ENCODE data around the gene UBA6. TPM values are rescaled to one million over a fixed set of nuclear protein-coding genes. Genes with fewer than 3 reads are reported as not detected.

Gene UBA6
- total and polyA plus RNA-seq, 2 donors (not counting 1 experiment from before 2014, with no cell fraction given), result 90.0 to 92.8 TPM

DNA sequence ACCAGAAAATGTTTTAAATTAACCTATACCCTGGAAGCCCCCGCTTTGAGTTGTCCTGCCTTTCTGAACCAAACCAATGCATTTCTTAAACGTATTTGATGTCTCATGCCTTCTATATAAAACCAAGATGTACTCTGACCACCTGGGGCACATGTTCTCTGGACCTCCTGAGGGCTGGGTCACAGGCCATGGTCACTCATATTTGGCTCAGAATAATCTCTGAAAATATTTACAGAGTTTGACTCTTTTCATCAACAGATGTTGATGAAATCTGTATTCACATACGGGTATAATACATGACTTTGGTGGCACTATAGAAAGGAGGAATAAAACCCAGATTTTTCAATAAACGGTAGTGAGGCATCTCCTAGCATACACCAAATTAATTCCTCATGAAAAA, 86.8 kb downstream of the UBA6 start:
- Histone ChIP-seq H3K4me2 (ENCODE audit: extremely low read depth, insufficient read depth, low read length) (no peak overlapping the region), H3K9ac (ENCODE audit: insufficient read depth, low read length) (no peak overlapping the region), H3K36me3 (ENCODE audit: control insufficient read depth, insufficient read depth, low read length) (peaks cover 3% of the 10 kb centered on the region), H3K27me3 (ENCODE audit: control insufficient read depth, insufficient read depth, low read length) (no peaks in the 10 kb centered on the region), H3K79me2 (ENCODE audit: control insufficient read depth, insufficient read depth, low read length) (no peaks in the 10 kb centered on the region), H3K4me3 (replicated peaks in 1 of 4; ENCODE audit: control extremely low read depth in 1 of 4, insufficient read depth in 1 of 4, low read depth in 3 of 4, low read length in 4 of 4) (no peak overlapping the region), H2AFZ (ENCODE audit: low read length) (no peak overlapping the region), H3K27ac (ENCODE audit: insufficient read depth, low read length) (no peak overlapping the region), H3K4me1 (ENCODE audit: control insufficient read depth, extremely low read depth, insufficient read depth, low read length) (no peaks in the 10 kb centered on the region), H4K20me1 (ENCODE audit: control insufficient read depth, extremely low read depth, insufficient read depth, low read length) (no peaks in the 10 kb centered on the region), H3K9me3 (ENCODE audit: control insufficient read depth, insufficient read depth, low read depth, low read length) (no peaks in the 10 kb centered on the region)
- DNase-seq (ENCODE audit: low read depth in 2 of 2), result no peak
- TF ChIP-seq EZH2 (IDR thresholded peaks at IDR 0.05; ENCODE audit: low read length, missing control alignments), result no peak
- TF ChIP-seq, protein P1, sequence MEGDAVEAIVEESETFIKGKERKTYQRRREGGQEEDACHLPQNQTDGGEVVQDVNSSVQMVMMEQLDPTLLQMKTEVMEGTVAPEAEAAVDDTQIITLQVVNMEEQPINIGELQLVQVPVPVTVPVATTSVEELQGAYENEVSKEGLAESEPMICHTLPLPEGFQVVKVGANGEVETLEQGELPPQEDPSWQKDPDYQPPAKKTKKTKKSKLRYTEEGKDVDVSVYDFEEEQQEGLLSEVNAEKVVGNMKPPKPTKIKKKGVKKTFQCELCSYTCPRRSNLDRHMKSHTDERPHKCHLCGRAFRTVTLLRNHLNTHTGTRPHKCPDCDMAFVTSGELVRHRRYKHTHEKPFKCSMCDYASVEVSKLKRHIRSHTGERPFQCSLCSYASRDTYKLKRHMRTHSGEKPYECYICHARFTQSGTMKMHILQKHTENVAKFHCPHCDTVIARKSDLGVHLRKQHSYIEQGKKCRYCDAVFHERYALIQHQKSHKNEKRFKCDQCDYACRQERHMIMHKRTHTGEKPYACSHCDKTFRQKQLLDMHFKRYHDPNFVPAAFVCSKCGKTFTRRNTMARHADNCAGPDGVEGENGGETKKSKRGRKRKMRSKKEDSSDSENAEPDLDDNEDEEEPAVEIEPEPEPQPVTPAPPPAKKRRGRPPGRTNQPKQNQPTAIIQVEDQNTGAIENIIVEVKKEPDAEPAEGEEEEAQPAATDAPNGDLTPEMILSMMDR (conservative IDR thresholded peaks at IDR 0.05 in 1 of 2, IDR thresholded peaks at IDR 0.05 in 1 of 2; ENCODE audit: low read depth in 1 of 2, low read length in 2 of 2), result no peak

DNA sequence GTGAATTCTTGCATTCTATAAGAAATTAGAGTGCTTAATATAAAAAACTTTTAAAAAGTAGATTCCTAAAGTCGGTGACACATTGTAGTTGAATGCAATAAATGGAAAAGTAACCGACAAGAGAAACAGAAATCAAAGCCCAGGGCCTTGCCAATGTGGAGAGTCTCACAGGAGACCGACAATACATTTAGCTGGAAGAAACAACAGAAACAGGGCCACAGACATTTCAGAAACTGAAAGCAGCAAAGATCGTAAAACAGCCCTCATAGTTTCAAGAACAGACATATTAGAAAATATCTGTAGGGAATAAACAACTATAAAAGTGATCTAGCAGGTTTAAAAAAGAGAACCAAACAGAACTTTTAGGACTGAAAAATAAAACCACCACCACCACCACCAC, 92.9 kb downstream of the UBA6 start:
- TF ChIP-seq EZH2 (IDR thresholded peaks at IDR 0.05; ENCODE audit: low read length, missing control alignments), result no peak
- TF ChIP-seq, protein P1 (conservative IDR thresholded peaks at IDR 0.05 in 1 of 2, IDR thresholded peaks at IDR 0.05 in 1 of 2; ENCODE audit: low read depth in 1 of 2, low read length in 2 of 2), result no peak
- H3K4me3 ChIP-seq (replicated peaks in 1 of 4; ENCODE audit: control extremely low read depth in 1 of 4, insufficient read depth in 1 of 4, low read depth in 3 of 4, low read length in 4 of 4), result no peak overlapping the region
- no peak overlapping the region for H3K4me2 ChIP-seq (ENCODE audit: extremely low read depth, insufficient read depth, low read length)
- H3K9ac ChIP-seq (ENCODE audit: insufficient read depth, low read length), result no peak overlapping the region
- no peaks in the 10 kb centered on the region for H3K27me3 ChIP-seq (ENCODE audit: control insufficient read depth, insufficient read depth, low read length)
- H3K36me3 ChIP-seq (ENCODE audit: control insufficient read depth, insufficient read depth, low read length), result no peaks in the 10 kb centered on the region
- H3K79me2 ChIP-seq (ENCODE audit: control insufficient read depth, insufficient read depth, low read length), result no peaks in the 10 kb centered on the region
- no peak for DNase-seq (ENCODE audit: low read depth in 2 of 2)
- H3K9me3 ChIP-seq (ENCODE audit: control insufficient read depth, insufficient read depth, low read depth, low read length), result no peaks in the 10 kb centered on the region
- H4K20me1 ChIP-seq (ENCODE audit: control insufficient read depth, extremely low read depth, insufficient read depth, low read length), result no peaks in the 10 kb centered on the region
- no peaks in the 10 kb centered on the region for H3K4me1 ChIP-seq (ENCODE audit: control insufficient read depth, extremely low read depth, insufficient read depth, low read length)
- no peak overlapping the region for H3K27ac ChIP-seq (ENCODE audit: insufficient read depth, low read length)
- no peak overlapping the region for H2AFZ ChIP-seq (ENCODE audit: low read length)

DNA sequence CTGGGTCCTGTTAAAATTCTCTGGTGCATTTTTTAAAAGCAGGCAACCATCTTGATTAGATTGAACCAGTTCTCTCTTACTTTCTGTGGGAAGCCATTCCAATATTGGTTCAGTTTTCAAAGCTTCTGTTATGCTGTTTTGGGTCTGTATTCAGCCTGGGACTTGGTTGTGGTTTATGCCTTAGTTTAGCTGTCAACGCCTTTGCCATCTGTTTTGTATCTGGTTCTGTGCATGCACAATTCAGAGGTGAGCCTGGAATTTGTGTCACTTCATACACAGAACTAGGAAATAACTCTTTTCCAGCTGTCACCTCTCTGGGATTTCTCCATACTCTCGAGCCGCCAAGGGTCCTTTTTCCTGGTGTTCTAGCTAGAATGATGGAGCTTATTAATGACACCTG, 96.2 kb downstream of the UBA6 start:
- H4K20me1 ChIP-seq (ENCODE audit: control insufficient read depth, extremely low read depth, insufficient read depth, low read length), result no peaks in the 10 kb centered on the region
- H3K27ac ChIP-seq (ENCODE audit: insufficient read depth, low read length), result no peak overlapping the region
- no peak for DNase-seq (ENCODE audit: low read depth in 2 of 2)
- no peaks in the 10 kb centered on the region for H3K9me3 ChIP-seq (ENCODE audit: control insufficient read depth, insufficient read depth, low read depth, low read length)
- H3K4me2 ChIP-seq (ENCODE audit: extremely low read depth, insufficient read depth, low read length), result no peak overlapping the region
- no peaks in the 10 kb centered on the region for H3K36me3 ChIP-seq (ENCODE audit: control insufficient read depth, insufficient read depth, low read length)
- no peaks in the 10 kb centered on the region for H3K27me3 ChIP-seq (ENCODE audit: control insufficient read depth, insufficient read depth, low read length)
- H3K9ac ChIP-seq (ENCODE audit: insufficient read depth, low read length), result no peak overlapping the region
- H3K4me1 ChIP-seq (ENCODE audit: control insufficient read depth, extremely low read depth, insufficient read depth, low read length), result no peaks in the 10 kb centered on the region
- H3K4me3 ChIP-seq (replicated peaks in 1 of 4; ENCODE audit: control extremely low read depth in 1 of 4, insufficient read depth in 1 of 4, low read depth in 3 of 4, low read length in 4 of 4), result no peak overlapping the region
- H3K79me2 ChIP-seq (ENCODE audit: control insufficient read depth, insufficient read depth, low read length), result no peaks in the 10 kb centered on the region
- H2AFZ ChIP-seq (ENCODE audit: low read length), result no peak overlapping the region
- no peak for TF ChIP-seq EZH2 (IDR thresholded peaks at IDR 0.05; ENCODE audit: low read length, missing control alignments)
- TF ChIP-seq, protein P1 (conservative IDR thresholded peaks at IDR 0.05 in 1 of 2, IDR thresholded peaks at IDR 0.05 in 1 of 2; ENCODE audit: low read depth in 1 of 2, low read length in 2 of 2), result no peak
